IMR-90 (cell line): ENCODE data around the gene AAK1. TPM values are rescaled to one million over a fixed set of nuclear protein-coding genes. Genes with fewer than 3 reads are reported as not detected.

Source experiments
- ATAC-seq: fragments of 200-7000 bp; cut with Tn5 transposase; 2 replicates; pipeline ENCODE4 v1.9.1; 2020; ENCODE audit warnings: low read depth, mild to moderate bottlenecking, moderate library complexity
- BruUV-seq: library from RNA; stranded (reverse); fragments of 400-500 nt; replicated peaks from 2 replicates; lab custom pipeline; 2021; lab: Mats Ljungman, UMichigan
- CTCF ChIA-PET: fragments of 300-600 bp; formaldehyde crosslinking; extraction: SDS; loops from one replicate; lab custom pipeline; 2021; ENCODE audit warnings: antibody characterized with exemption; lab: Yijun Ruan, JAX
- POLR2A ChIA-PET: fragments of 300-600 bp; sonication (Branson Sonifier 250); formaldehyde crosslinking; loops from one replicate; lab custom pipeline; 2022; ENCODE audit warnings: antibody characterized with exemption; ENCODE audit not compliant: unreplicated experiment; lab: Charles Lee
- DNase-seq: peaks from one replicate; pipeline ENCODE4 v3.0.0; 2013
- H2AFZ ChIP-seq: replicated peaks from 2 replicates; pipeline ENCODE3; 2013; ENCODE audit warnings: low read length, mild to moderate bottlenecking; ENCODE audit not compliant: poor library complexity
- H2AK5ac ChIP-seq: 2 replicates; pipeline ENCODE4 v1.6.1; 2013; ENCODE audit warnings: low read depth, low read length, inconsistent platforms
- H2AK9ac ChIP-seq: replicated peaks from 2 replicates; pipeline ENCODE3; 2013; ENCODE audit warnings: mild to moderate bottlenecking, low read depth, low read length, moderate library complexity; ENCODE audit not compliant: poor library complexity
- H2BK120ac ChIP-seq: 2 replicates; pipeline ENCODE4 v1.6.1; 2013; ENCODE audit warnings: low read depth, low read length, inconsistent platforms
- H2BK15ac ChIP-seq: 3 replicates; pipeline ENCODE4 v1.6.1; 2013; ENCODE audit warnings: low read depth, low read length, inconsistent platforms
- H2BK20ac ChIP-seq: 2 replicates; pipeline ENCODE4 v1.6.1; 2013; ENCODE audit warnings: low read depth, mild to moderate bottlenecking, inconsistent platforms, low read length, moderate library complexity
- H2BK5ac ChIP-seq: 2 replicates; pipeline ENCODE4 v1.6.1; 2013; ENCODE audit warnings: mild to moderate bottlenecking, low read depth, low read length, inconsistent platforms; ENCODE audit not compliant: poor library complexity, severe bottlenecking
- H3K14ac ChIP-seq: replicated peaks from 2 replicates; pipeline ENCODE4 v1.6.1; 2013; ENCODE audit warnings: low read depth, low read length, inconsistent platforms
- H3K18ac ChIP-seq: 2 replicates; pipeline ENCODE4 v1.6.1; 2013; ENCODE audit warnings: low read depth, low read length, control low read depth
- H3K23ac ChIP-seq: 2 replicates; pipeline ENCODE4 v1.6.1; 2013; ENCODE audit warnings: low read depth, low read length, inconsistent platforms
- H3K27ac ChIP-seq: 2 replicates; pipeline ENCODE4 v1.5.1; 2013; ENCODE audit warnings: mild to moderate bottlenecking, control low read depth, low read length; ENCODE audit not compliant: insufficient read depth
- H3K27me3 ChIP-seq: 2 replicates; pipeline ENCODE4 v1.6.1; 2013; ENCODE audit warnings: low read length; ENCODE audit not compliant: control insufficient read depth, insufficient read depth
- H3K36me3 ChIP-seq: 2 replicates; pipeline ENCODE4 v1.6.1; 2013; ENCODE audit warnings: low read length, mixed read lengths; ENCODE audit not compliant: control insufficient read depth, insufficient read depth
- H3K4ac ChIP-seq: 2 replicates; pipeline ENCODE4 v1.6.1; 2013; ENCODE audit warnings: low read depth, low read length, inconsistent platforms
- H3K4me1 ChIP-seq: 2 replicates; pipeline ENCODE4 v1.6.1; 2013; ENCODE audit warnings: low read length, mixed read lengths; ENCODE audit not compliant: control insufficient read depth, insufficient read depth
- H3K4me2 ChIP-seq: 2 replicates; pipeline ENCODE4 v1.6.1; 2013; ENCODE audit warnings: low read depth, mild to moderate bottlenecking, control low read depth, low read length, moderate library complexity
- H3K4me3 ChIP-seq: 2 replicates; pipeline ENCODE4 v1.5.1; 2013; ENCODE audit warnings: low read depth, mild to moderate bottlenecking, control low read depth, low read length, moderate library complexity; ENCODE audit not compliant: insufficient read depth
- H3K56ac ChIP-seq: 2 replicates; pipeline ENCODE4 v1.6.1; 2013; ENCODE audit warnings: low read length, inconsistent platforms; ENCODE audit not compliant: insufficient read depth; ENCODE audit errors: extremely low read depth
- H3K79me1 ChIP-seq, 2 experiments: 2 replicates each; pipeline ENCODE4 v1.6.1; 2013; ENCODE audit warnings: low read length in 2 of 2, inconsistent platforms in 1 of 2, low read depth in 1 of 2
- H3K9ac ChIP-seq: 2 replicates; pipeline ENCODE4 v1.6.1; 2013; ENCODE audit warnings: low read depth, low read length, control low read depth
- H3K9me1 ChIP-seq: 2 replicates; pipeline ENCODE4 v1.6.1; 2013; ENCODE audit warnings: low read length, inconsistent platforms; ENCODE audit not compliant: insufficient read depth
- H3K9me3 ChIP-seq: 2 replicates; pipeline ENCODE4 v1.6.1; 2013; ENCODE audit warnings: low read length; ENCODE audit not compliant: control insufficient read depth, insufficient read depth
- H4K20me1 ChIP-seq: 2 replicates; pipeline ENCODE4 v1.6.1; 2013; ENCODE audit warnings: low read length, inconsistent platforms; ENCODE audit not compliant: insufficient read depth
- H4K5ac ChIP-seq: 2 replicates; pipeline ENCODE4 v1.6.1; 2013; ENCODE audit warnings: mild to moderate bottlenecking, low read depth, low read length, control low read depth
- H4K8ac ChIP-seq, 2 experiments: 2 replicates each; pipeline ENCODE4 v1.6.1; 2013; ENCODE audit warnings: low read depth in 2 of 2, low read length in 2 of 2, control low read depth in 1 of 2, inconsistent platforms in 1 of 2
- H4K91ac ChIP-seq: 2 replicates; pipeline ENCODE4 v1.6.1; 2013; ENCODE audit warnings: low read depth, low read length, inconsistent platforms; ENCODE audit not compliant: insufficient read depth
- BHLHE40 ChIP-seq: fragments of 150-350 bp; IDR thresholded peaks from 2 replicates; pipeline ENCODE4 v1.6.1; 2016; ENCODE audit warnings: mild to moderate bottlenecking, low read depth, low read length
- CEBPB ChIP-seq: IDR thresholded peaks from 2 replicates; pipeline ENCODE4 v1.6.1; 2012; ENCODE audit warnings: low read depth, low read length, improper control_type of control experiment
- CHD1 ChIP-seq: IDR thresholded peaks from 2 replicates; pipeline ENCODE4 v1.6.1; 2012; ENCODE audit warnings: low read depth, low read length, improper control_type of control experiment
- CTCF ChIP-seq: conservative IDR thresholded peaks from 2 replicates; pipeline ENCODE4 v1.5.1; 2012; ENCODE audit warnings: mild to moderate bottlenecking, low read depth, low read length, improper control_type of control experiment
- FOS ChIP-seq: fragments of 150-350 bp; IDR thresholded peaks from 2 replicates; pipeline ENCODE4 v1.6.1; 2016; ENCODE audit warnings: low read depth, low read length
- MAFK ChIP-seq: IDR thresholded peaks from 2 replicates; pipeline ENCODE4 v1.6.1; 2012; ENCODE audit warnings: low read depth, low read length, improper control_type of control experiment
- MAZ ChIP-seq: IDR thresholded peaks from 2 replicates; pipeline ENCODE4 v1.6.1; 2012; ENCODE audit warnings: low read depth, mild to moderate bottlenecking, low read length, improper control_type of control experiment, moderate library complexity, borderline replicate concordance
- RAD21 ChIP-seq: IDR thresholded peaks from 2 replicates; pipeline ENCODE4 v1.6.1; 2012; ENCODE audit warnings: low read length, improper control_type of control experiment
- RCOR1 ChIP-seq: IDR thresholded peaks from 2 replicates; pipeline ENCODE4 v1.6.1; 2012; ENCODE audit warnings: mild to moderate bottlenecking, low read length, improper control_type of control experiment; ENCODE audit not compliant: insufficient replicate concordance
- SMC3 ChIP-seq: fragments of 150-350 bp; IDR thresholded peaks from 2 replicates; pipeline ENCODE4 v1.6.1; 2016; ENCODE audit warnings: low read depth, mild to moderate bottlenecking, antibody characterized with exemption, low read length, moderate library complexity
- WGBS, 2 experiments: methylation state at CpG; one replicate each; pipeline versions ENCODE4 v1.1.5 to v1.1.7; 2013; ENCODE audit warnings: missing lambda C conversion rate in 2 of 2; ENCODE audit not compliant: insufficient read length in 1 of 2; ENCODE audit errors: extremely low coverage in 2 of 2; 5-methylcytosine and 5-hydroxymethylcytosine counted together
- dilution Hi-C: fragments of 300-500 bp; cut with HindIII; formaldehyde crosslinking; loops from one replicate; pipeline ENCODE4 v1.14.3; 2018; ENCODE audit warnings: low sequenced_read_pairs; ENCODE audit not compliant: unreplicated experiment
- in situ Hi-C: fragments of 300-500 bp; cut with MboI; formaldehyde crosslinking; loops from 3 replicates; pipeline ENCODE4 v1.14.3; 2019; ENCODE audit warnings: low sequenced_read_pairs, inconsistent platforms, mixed read lengths
- intact Hi-C: fragments of 100-400 bp; cut with micrococcal nuclease; formaldehyde crosslinking; loops from 2 replicates; pipeline ENCODE4 v1.10.0; 2022
- polyA plus RNA-seq, 3 experiments: library from polyadenylated mRNA; depleted of rRNA; stranded (reverse); fragments of >200 nt; gene quantifications; 2 replicates each; pipeline ENCODE4 v1.2.3, GENCODE V29; 2012; ENCODE audit warnings: low replicate concordance in 1 of 3
- total RNA-seq: library from RNA; depleted of rRNA; stranded (reverse); fragments of >200 nt; gene quantifications from 2 replicates; pipeline ENCODE4 v1.2.3, GENCODE V29; 2012

Gene AAK1
- total and polyA plus RNA-seq, 2 of the 4 experiments (the other 2 are of a cell fraction) = 21.9 to 26.5 TPM

GRCh38 chr2:69605284-69605683, 38.3 kb downstream of the AAK1 start:
- POLR2A ChIA-PET = no interaction called here
- Histone ChIP-seq H2BK20ac (no peak overlapping the region), H3K36me3 (no peaks in the 10 kb centered on the region), H3K14ac (no peak overlapping the region), H4K20me1 (peaks cover 67% of the 10 kb centered on the region), H3K4me1 (peaks cover 13% of the 10 kb centered on the region), H2AFZ (no peak overlapping the region), H3K27me3 (no peaks in the 10 kb centered on the region), H3K79me1 (peaks cover 38 to 84% of the 10 kb centered on the region in 2 experiments), H3K9ac (no peak overlapping the region), H3K9me1 (peaks cover 15% of the 10 kb centered on the region), H4K8ac (no peak overlapping the region), H2BK15ac (no peak overlapping the region), H2BK5ac (no peak overlapping the region), H3K23ac (no peak overlapping the region), H3K27ac (no peak overlapping the region), H2BK120ac (no peak overlapping the region), H3K4me2 (no peak overlapping the region), H4K5ac (no peak overlapping the region), H3K4ac (no peak overlapping the region), H2AK9ac (no peak overlapping the region), H4K91ac (no peak overlapping the region), H3K9me3 (no peaks in the 10 kb centered on the region), H3K4me3 (no peak overlapping the region), H3K56ac (no peak overlapping the region), H2AK5ac (no peak overlapping the region), H3K18ac (no peak overlapping the region)
- no TSS peak for BruUV-seq
- WGBS, 2 experiments = no CpG with 5 or more reads among the region's 4 CpGs
- TF ChIP-seq MAFK (no peak), FOS (no peak), CHD1 (no peak), MAZ (no peak), CEBPB (no peak), SMC3 (no peak), BHLHE40 (no peak), CTCF (no peak), RCOR1 (no peak), RAD21 (no peak)
- ATAC-seq = no peak
- CTCF ChIA-PET = no interaction called here
- intact Hi-C loops (no loop called here), in situ Hi-C loops (no loop called here), dilution Hi-C loops (no loop called here)
- no peak for DNase-seq
